ENCODE measurements around the gene SLC22A15.

GRCh38 chr1:116038679-116039078 lies 62.4 kb downstream of the SLC22A15 start:
- no peak for TF ChIP-seq CTCF (IDR thresholded peaks at IDR 0.05; ENCODE audit: poor library complexity, severe bottlenecking)
- TF ChIP-seq EZH2 (IDR thresholded peaks at IDR 0.05; ENCODE audit: borderline replicate concordance, insufficient read depth, low read length, poor library complexity, severe bottlenecking), result no peak
- no peak for TF ChIP-seq REST (IDR thresholded peaks at IDR 0.05; ENCODE audit: borderline replicate concordance)
- no peak for TF ChIP-seq POLR2AphosphoS5 (IDR thresholded peaks at IDR 0.05)
- no peak for TF ChIP-seq TAF1 (IDR thresholded peaks at IDR 0.05; ENCODE audit: low read depth)
